Measurements from ENCODE around the gene DNAJB14. TPM values are rescaled to one million over a fixed set of nuclear protein-coding genes. Genes with fewer than 3 reads are reported as not detected.

Gene DNAJB14
- total and polyA plus RNA-seq, 2 of the 4 experiments (the other 2 are of a cell fraction), result 12.9 to 15.6 TPM

DNA sequence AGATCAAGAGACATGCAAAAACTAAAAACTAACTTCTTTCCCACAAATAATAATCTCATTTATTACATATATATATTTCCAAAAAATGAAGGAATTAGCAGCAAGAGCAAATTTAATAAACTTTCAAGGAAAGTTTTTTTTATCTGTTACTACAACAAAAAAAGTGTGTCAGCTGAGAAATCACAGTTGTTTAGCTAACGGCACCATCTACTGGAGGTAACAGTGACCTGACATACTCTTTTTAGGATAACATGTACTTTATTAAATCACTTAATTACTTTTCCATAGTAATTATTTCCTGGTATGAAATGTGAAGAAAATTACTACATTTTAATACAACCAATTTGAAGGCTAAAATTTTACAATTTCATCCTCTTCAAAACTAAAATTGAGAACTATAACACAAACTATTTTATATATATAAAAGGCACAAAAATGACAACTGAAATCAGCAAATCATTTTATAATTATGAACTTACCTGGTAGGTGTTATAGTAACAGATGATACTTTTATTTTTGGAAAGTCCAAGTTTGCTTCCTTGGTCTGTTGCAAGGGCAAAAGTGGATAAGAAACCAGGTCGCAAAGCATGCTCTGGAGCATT, 61.3 kb downstream of the DNAJB14 start:
- no TSS peak for BruUV-seq (replicated peaks)
- no peak for TF ChIP-seq NFE2L2 (IDR thresholded peaks at IDR 0.05; ENCODE audit: low read depth, low read length)
- peak; percentile 58 for TF ChIP-seq RAD21 (IDR thresholded peaks at IDR 0.05; ENCODE audit: low read length)
- peak; percentile 45 for TF ChIP-seq CTCF (conservative IDR thresholded peaks at IDR 0.05; ENCODE audit: low read depth, low read length)
- Histone ChIP-seq H2BK20ac (ENCODE audit: low read depth, low read length) (no peak overlapping the region), H3K79me1 (ENCODE audit: low read depth in 1 of 2, low read length in 2 of 2) (peaks cover 0 to 17% of the 10 kb centered on the region in 2 experiments; a peak in 3 of 4 replicates), H2BK5ac (ENCODE audit: low read depth, low read length, poor library complexity, severe bottlenecking) (no peak overlapping the region), H4K20me1 (ENCODE audit: insufficient read depth, low read length) (peaks cover 4% of the 10 kb centered on the region; the same call in 1 of the 2 replicates), H2BK120ac (ENCODE audit: low read depth, low read length) (no peak overlapping the region), H4K8ac (ENCODE audit: low read depth in 2 of 2, low read length in 2 of 2) (no peak overlapping the region), H3K14ac (replicated peaks; ENCODE audit: low read depth, low read length) (no peak overlapping the region), H3K27me3 (ENCODE audit: control insufficient read depth, insufficient read depth, low read length) (no peaks in the 10 kb centered on the region), H3K9ac (ENCODE audit: low read depth, low read length) (no peak overlapping the region), H2AK5ac (ENCODE audit: low read depth, low read length) (no peak overlapping the region), H3K4me2 (ENCODE audit: low read depth, low read length) (no peak overlapping the region), H3K56ac (ENCODE audit: extremely low read depth, insufficient read depth, low read length) (no peak overlapping the region), H2AFZ (replicated peaks; ENCODE audit: low read length, poor library complexity) (no peak overlapping the region), H2BK15ac (ENCODE audit: low read depth, low read length) (no peak overlapping the region), H2AK9ac (replicated peaks; ENCODE audit: low read depth, low read length, poor library complexity) (no peak overlapping the region), H3K4ac (ENCODE audit: low read depth, low read length) (no peak overlapping the region), H3K18ac (ENCODE audit: low read depth, low read length) (no peak overlapping the region), H3K4me3 (ENCODE audit: insufficient read depth, low read depth, low read length) (no peak overlapping the region), H4K5ac (ENCODE audit: low read depth, low read length) (no peak overlapping the region), H3K36me3 (ENCODE audit: control insufficient read depth, insufficient read depth, low read length) (peaks cover 14% of the 10 kb centered on the region), H3K9me1 (ENCODE audit: insufficient read depth, low read length) (no peaks in the 10 kb centered on the region), H3K4me1 (ENCODE audit: control insufficient read depth, insufficient read depth, low read length) (no peaks in the 10 kb centered on the region), H4K91ac (ENCODE audit: insufficient read depth, low read depth, low read length) (no peak overlapping the region), H3K9me3 (ENCODE audit: control insufficient read depth, insufficient read depth, low read length) (no peaks in the 10 kb centered on the region), H3K23ac (ENCODE audit: low read depth, low read length) (no peak overlapping the region), H3K27ac (ENCODE audit: insufficient read depth, low read length) (no peak overlapping the region)
- ChIA-PET POLR2A (ENCODE audit: unreplicated experiment) (interaction anchor here (0.7 kb wide), 1 partner anchor 1215 kb away, joined by 4 read pairs; no protein-coding TSS in a partner anchor), CTCF (interaction anchor here (0.6 to 1.0 kb wide), 2 partner anchors 77 to 161 kb away, joined by 3 read pairs; no protein-coding TSS in a partner anchor)
- DNase-seq (peak; percentile 38), ATAC-seq (ENCODE audit: low read depth) (no peak)
- dilution Hi-C loops (cut with HindIII; ENCODE audit: low sequenced_read_pairs, unreplicated experiment) (no loop called here), in situ Hi-C loops (cut with MboI; ENCODE audit: low sequenced_read_pairs) (loop anchor here (10.0 kb wide), 1 partner anchor 320 kb away; the partner anchor contains the start of gene TRMT10A), intact Hi-C loops (cut with micrococcal nuclease) (loop anchor here (1.0 to 5.0 kb wide), 2 partner anchors 73 to 324 kb away; no protein-coding TSS in a partner anchor)
- no CpG with 5 or more reads among the region's 2 CpGs for WGBS, 2 experiments (ENCODE audit: extremely low coverage in 2 of 2, insufficient read length in 1 of 2)
